TTC549 (cell line): Measurements from ENCODE around the gene PALMD.

Source experiments
- FAIRE-seq: peaks from 2 replicates; lab custom pipeline; 2012; peaks lifted over from hg19 to GRCh38; lab: Jason Lieb, UNC

The PALMD gene

DNA sequence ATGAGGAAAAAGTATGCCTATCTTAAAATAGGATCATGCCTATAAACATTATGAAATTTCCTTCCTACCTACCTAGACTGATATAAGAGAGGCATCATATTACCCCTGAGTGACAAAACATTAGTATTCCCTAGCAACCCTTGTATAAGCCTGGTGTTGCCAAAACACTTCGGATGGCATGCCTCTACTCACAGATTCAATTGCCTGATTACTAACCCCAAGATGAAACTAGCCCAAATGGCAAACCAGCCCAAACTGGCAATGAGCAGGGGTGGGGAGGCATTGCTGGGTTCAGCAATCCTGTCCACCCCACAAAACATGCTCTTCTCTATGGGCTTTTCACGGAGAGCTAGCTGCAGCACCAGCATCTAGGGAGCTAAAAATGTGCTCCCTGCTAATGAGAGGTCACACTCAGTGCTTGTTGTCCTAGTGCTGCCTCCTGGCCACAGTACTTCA lies 13.9 kb downstream of the PALMD start:
- FAIRE-seq = no peak

DNA sequence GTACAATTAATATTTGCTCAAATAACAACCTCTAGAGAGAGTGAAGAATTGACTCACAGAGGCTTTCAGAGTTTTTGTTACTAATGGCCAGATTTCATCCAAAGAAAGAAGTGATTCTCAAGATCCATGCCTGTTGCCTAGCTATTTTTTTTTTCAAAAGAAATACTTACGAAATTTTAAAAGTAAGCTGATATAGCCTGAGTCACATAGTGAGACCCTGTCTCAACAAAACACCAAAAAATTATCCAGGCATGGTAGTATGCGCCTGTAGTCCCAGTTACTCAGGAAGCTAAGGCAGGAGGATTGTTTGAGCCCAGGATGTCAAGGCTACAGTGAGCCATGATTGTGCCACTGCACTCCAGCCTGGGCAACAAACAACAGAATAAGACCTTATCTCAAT lies 14.6 kb downstream of the PALMD start:
- FAIRE-seq = no peak

- FAIRE-seq = no peak
These were observed 15.9 kb downstream of the PALMD start for GRCh38 chr1:99661780-99662179.

GRCh38 chr1:99662539-99663080 lies 16.7 kb downstream of the PALMD start:
- no peak for FAIRE-seq

GRCh38 chr1:99663501-99663900 lies 17.6 kb downstream of the PALMD start:
- FAIRE-seq = no peak

- no peak for FAIRE-seq
These were observed 19.3 kb downstream of the PALMD start for GRCh38 chr1:99665212-99665611.

GRCh38 chr1:99669376-99669775 lies 23.5 kb downstream of the PALMD start:
- no peak for FAIRE-seq

- FAIRE-seq = no peak
These were observed 23.9 kb downstream of the PALMD start for GRCh38 chr1:99669821-99670220.

GRCh38 chr1:99670583-99670982 lies 24.7 kb downstream of the PALMD start:
- no peak for FAIRE-seq

DNA sequence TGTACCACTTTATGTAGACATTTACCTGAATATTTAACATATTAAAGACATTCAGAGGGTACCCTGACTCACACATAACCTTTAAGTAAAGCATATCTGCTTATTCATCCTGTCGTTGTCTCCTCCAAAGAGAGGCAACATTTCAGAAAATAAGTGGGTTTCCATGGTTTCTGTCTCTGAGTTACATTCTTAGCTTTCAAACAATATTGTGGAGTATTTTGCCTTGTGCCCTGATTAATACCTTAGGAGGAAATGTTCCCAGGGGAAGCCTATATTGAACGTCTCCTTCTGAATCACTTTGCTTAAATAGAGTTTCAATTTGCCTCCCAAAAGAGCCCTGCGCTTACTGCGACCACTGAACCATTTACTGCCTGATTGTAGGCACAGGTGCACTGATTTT lies 26.1 kb downstream of the PALMD start:
- no peak for FAIRE-seq

DNA sequence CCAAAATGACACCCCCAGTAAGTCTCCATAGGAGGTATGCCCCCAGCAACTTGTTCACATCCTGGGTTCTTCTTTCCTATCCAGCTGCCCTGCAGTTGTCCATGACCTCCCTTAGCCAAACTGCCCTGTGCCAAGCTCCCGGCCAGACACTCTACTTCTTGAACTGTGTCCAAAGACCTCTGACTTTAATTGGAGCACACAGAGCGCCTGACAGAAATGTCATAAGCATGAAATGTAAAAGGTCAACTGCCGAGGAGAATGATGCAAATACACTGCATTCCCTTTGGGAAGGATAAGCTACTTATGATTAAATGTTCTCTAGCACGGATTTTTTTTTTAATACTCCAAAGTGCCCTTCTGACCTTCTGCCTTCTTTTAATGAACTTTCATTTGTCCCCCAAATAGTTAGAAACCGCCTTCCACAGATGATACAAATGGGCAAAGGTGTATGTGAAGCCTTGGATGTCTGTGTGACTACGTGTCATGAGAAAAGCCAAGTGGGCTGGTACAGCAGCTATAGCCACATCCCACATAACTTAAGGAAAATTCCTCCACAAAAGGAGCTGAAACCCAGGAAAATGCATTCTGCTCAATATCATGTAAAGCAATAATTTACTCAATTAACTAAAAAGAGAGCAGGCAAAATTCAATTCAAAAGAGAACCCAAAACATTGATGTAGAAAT lies 26.8 kb downstream of the PALMD start:
- FAIRE-seq = no peak

DNA sequence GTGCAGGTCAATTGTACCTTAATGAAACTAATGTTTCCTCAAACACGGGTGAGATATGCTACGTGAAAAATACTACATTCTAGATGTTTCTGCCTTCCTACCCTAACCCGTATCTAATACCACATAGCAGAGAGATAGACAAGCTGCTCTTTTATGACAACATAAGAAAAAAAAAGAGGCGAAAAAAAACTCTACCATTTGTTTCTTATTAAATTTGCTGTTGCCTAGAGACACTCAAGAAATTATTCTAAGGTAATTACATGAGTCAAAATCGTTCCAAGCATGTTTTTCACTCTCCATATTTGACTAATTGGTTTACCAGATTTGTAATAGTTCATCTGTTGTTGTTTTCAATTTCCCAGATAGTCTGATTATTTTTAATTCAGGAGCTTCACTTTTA lies 27.4 kb downstream of the PALMD start:
- FAIRE-seq = no peak

DNA sequence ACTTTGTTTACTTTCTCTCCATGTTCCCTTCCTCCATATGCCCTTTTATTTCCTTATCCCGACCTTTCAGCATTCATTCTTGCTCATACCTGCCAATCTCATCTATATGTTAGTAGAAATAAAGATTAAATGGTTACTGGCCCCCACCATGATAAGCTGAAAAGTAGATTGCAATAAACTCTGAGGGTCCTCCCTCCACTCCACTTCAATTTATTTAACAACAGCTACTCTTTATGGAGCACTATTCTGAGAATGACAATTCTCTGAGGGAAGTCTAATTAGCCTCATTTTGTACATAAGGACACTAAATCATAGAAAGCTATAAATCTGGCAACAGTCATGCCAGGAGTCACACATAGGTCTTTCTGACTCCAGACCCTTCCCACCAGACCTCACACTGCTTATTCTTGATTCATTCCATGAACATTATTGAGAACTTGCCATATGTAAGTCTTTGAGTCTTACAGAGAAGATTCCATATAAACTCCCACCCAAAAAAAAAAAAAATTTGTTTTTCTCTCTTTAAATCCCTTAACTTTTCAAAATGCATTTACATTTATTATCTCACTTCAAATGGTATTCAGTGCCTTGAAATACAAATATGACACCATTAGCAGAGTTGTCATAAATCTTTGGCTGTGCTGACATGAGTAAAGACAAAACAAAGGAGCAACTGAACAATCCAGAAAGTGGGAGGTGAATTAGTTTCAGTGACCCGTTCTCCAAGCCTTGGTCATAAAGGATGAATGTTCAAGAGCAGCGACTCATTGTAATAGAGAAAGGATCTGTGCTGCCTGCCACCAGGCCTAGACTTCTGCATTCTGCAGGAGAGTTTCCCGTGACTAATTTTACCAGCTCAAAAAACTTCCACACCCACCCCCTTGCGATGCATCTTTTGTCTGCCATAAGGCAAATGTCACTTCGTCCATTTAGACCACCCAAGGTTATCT lies 28.5 kb downstream of the PALMD start:
- no peak for FAIRE-seq

- FAIRE-seq = no peak
These were observed 29.4 kb downstream of the PALMD start for GRCh38 chr1:99675292-99675691.

DNA sequence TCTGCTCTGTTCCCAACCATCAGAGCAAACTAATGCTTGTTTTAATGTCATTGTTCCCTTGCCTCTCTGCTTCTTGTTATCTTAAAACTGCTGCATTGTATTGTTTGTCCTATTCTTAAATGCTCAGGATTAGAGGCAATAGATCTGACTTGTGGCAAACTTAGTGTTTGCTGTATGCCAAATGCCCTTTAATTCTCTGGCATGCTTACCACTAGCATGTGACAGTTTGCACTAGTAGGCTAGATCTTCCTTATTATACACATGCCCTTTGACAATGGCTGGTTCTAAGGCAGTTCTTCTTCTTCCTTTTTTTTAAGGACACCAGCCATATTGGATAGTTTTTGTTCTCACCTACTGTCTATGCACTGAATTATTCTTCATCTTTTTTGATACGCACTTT lies 30.1 kb downstream of the PALMD start:
- no peak for FAIRE-seq

DNA sequence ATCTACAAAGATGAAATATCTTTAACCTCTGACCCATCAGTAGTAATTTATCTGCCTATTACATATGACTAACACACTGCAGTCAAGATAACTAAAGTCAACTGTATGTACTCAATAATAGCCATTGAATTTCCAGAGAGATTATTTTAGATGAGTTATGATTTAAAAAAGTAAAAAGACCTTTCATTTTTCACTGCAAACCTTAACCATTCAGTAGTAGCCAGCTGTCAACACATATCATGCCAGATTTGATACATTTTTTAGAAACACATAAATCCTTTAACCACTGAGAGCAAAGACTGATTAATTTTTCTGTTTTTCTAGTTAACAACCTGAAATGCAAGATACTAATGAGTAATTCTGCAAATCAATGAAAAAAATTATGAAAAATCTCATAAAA lies 31.0 kb downstream of the PALMD start:
- FAIRE-seq = no peak

DNA sequence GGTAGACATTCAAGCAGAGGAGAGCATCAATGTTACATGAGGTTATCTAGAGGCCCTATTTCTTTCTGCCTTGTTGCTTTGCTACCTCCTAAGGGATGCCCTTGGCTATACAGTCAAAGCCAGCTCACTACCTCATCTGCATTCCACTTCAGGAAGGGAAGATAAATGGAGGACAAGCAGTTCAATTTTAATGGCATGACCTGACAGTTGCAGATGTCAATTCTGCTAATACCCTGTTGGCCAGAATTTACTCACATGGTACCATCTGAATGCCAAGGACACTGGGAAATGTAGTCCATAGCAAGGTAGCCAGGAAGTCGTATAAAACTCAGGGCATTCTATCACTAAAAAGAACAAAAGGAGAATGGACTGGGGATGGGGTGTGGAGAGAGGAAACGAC lies 31.5 kb downstream of the PALMD start:
- FAIRE-seq = no peak

DNA sequence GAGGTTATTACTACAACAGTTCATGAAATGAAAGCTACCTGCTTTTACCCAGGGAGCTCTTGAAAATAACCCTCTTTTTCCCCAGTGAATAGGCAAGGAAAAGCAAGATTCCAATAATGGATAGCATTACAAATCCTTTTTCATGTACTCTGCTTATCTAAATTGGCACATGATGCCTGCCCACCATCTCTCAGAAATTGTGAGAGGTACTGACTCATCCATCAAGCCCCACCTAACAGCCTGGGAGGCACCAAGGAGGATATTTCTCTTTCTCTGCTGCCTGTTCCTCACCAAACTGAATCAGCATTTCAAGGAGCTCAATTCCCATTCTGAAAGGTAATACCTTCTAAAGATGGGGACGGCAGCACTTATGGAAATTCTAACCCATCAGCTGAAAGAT lies 34.4 kb downstream of the PALMD start:
- FAIRE-seq = no peak

DNA sequence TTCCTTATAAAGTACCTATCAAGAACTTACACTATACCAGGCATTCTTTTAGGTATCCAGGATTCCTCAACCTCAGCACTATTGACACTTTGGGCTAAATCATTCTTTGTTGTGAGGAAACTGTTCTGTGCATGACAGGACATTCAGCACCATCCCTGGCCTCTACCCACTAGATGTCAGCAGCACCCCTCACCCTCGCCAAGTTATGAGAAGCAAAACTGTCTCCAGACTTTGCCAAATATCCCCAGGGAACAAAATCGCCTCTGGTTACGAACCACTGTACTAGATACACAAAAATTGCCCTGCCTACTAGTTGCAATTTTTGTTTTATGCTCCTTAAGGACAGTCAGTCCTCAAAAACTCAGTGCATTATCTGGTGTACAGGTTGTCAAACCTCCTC lies 35.7 kb downstream of the PALMD start:
- FAIRE-seq = no peak

GRCh38 chr1:99682291-99682751 lies 36.4 kb downstream of the PALMD start:
- FAIRE-seq = no peak

DNA sequence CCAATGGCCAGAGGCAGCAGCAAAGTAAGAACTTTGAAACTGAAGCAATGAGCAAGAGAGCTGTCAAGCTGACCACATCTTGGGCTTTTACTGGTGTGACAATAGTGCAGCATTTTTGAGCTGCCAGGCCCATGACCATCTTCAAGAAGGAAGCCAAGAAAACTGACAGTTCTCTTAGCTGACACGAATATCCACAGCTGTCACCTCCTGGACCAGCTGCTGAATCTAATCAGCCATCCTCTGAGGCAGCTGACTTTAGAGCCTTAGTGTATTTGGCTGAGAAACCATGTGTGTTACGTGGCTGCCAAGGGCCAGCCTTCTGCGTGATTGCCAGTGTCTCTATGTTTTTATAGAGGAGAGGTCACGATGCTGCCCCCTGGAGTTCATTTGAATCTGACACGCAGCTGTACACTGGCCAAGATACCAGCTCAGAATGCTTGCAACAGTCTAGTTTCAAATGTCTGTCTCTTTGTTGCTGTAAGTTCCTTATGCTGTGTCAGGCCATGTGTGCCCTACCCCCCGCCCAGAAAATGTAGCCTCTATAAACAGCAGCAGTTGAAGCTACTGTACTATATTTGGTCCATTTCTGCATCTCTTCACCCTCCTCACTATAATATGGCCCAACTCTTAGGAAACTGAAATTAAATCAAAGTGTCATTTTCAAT lies 39.7 kb downstream of the PALMD start:
- FAIRE-seq = no peak

GRCh38 chr1:99691175-99691574 lies 45.3 kb downstream of the PALMD start:
- FAIRE-seq = no peak

DNA sequence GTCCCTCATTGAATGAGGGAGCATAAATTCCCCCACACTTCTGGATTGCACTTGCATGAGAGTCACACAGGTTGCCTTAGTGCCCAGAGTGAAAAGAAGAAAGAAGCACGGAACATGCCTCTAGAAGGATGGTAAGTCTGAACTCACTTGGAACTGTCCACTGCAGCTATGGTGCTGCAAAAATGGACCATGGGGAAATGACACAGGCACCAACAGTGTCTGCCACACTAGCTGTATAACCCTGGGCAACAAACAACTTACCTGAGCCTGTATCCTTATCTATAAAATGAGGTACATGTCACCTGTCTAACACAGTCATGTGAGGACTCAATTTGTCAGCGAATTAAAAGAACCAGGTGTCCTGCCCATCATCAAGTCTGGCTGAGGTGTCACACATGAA lies 50.7 kb downstream of the PALMD start:
- no peak for FAIRE-seq
